OCI-LY7 (cell line): ENCODE results near the gene DENND1A. TPM values are rescaled to one million over a fixed set of nuclear protein-coding genes. Genes with fewer than 3 reads are reported as not detected.

Experiments used
- BruUV-seq: library from RNA; stranded (reverse); fragments of 400-500 nt; replicated peaks from 2 replicates; lab custom pipeline; 2021; lab: Mats Ljungman, UMichigan
- CTCF ChIA-PET: fragments of 300-600 bp; sonication (Branson Sonifier 250); formaldehyde crosslinking; loops from one replicate; lab custom pipeline; 2022; ENCODE audit warnings: antibody characterized with exemption; ENCODE audit not compliant: unreplicated experiment; lab: Charles Lee
- POLR2A ChIA-PET: fragments of 300-600 bp; sonication (Branson Sonifier 250); formaldehyde crosslinking; loops from one replicate; lab custom pipeline; 2022; ENCODE audit warnings: antibody characterized with exemption; lab: Charles Lee
- DNase-seq: peaks from one replicate; pipeline ENCODE4 v3.0.0-alpha.2; 2015; ENCODE audit warnings: low spot score
- H2AFZ ChIP-seq: fragments of 200-600 bp; sonication (generic), shearing (Covaris generic); 2 replicates; pipeline ENCODE4 v1.6.1; 2014; ENCODE audit warnings: mild to moderate bottlenecking, antibody characterized with exemption, low read length, moderate library complexity
- H3K27ac ChIP-seq: fragments of 200-600 bp; sonication (generic); 2 replicates; pipeline ENCODE4 v1.5.1; 2014; ENCODE audit warnings: mixed run types, low read depth, mild to moderate bottlenecking, moderate library complexity, low read length, inconsistent platforms; ENCODE audit not compliant: poor library complexity, severe bottlenecking
- H3K36me3 ChIP-seq: fragments of 200-600 bp; sonication (generic); 2 replicates; pipeline ENCODE4 v1.6.1; 2014; ENCODE audit warnings: mild to moderate bottlenecking, antibody characterized with exemption, low read length, moderate library complexity, mixed read lengths; ENCODE audit not compliant: insufficient read depth
- H3K4me1 ChIP-seq: fragments of 200-600 bp; sonication (generic); 2 replicates; pipeline ENCODE4 v1.5.1; 2014; ENCODE audit warnings: mild to moderate bottlenecking, low read length; ENCODE audit not compliant: insufficient read depth, poor library complexity, severe bottlenecking
- H3K4me2 ChIP-seq: fragments of 200-600 bp; sonication (generic); 2 replicates; pipeline ENCODE4 v1.6.1; 2014; ENCODE audit warnings: mild to moderate bottlenecking, low read length
- H3K4me3 ChIP-seq: fragments of 200-600 bp; sonication (generic); 2 replicates; pipeline ENCODE4 v1.5.1; 2014; ENCODE audit warnings: mild to moderate bottlenecking, low read depth, low read length; ENCODE audit not compliant: poor library complexity, severe bottlenecking
- H3K79me2 ChIP-seq: fragments of 200-600 bp; sonication (generic); 2 replicates; pipeline ENCODE4 v1.6.1; 2016; ENCODE audit warnings: low read depth, mild to moderate bottlenecking, low read length, moderate library complexity, mixed read lengths; ENCODE audit not compliant: insufficient read depth
- H3K9me2 ChIP-seq: fragments of 200-600 bp; sonication (generic); 2 replicates; pipeline ENCODE4 v1.6.1; 2016; ENCODE audit warnings: mild to moderate bottlenecking, low read length, mixed read lengths; ENCODE audit not compliant: insufficient read depth
- H3K9me3 ChIP-seq: fragments of 200-600 bp; sonication (generic); 2 replicates; pipeline ENCODE4 v1.6.1; 2014; ENCODE audit warnings: mild to moderate bottlenecking, mixed run types, low read length, mixed read lengths
- H4K20me1 ChIP-seq: fragments of 200-600 bp; sonication (generic); 2 replicates; pipeline ENCODE4 v1.6.1; 2014; ENCODE audit warnings: mild to moderate bottlenecking, antibody characterized with exemption, low read length, moderate library complexity, mixed read lengths; ENCODE audit not compliant: insufficient read depth
- CTCF ChIP-seq: fragments of 200-600 bp; sonication (generic); conservative IDR thresholded peaks from 2 replicates; pipeline ENCODE4 v1.5.1; 2014; ENCODE audit warnings: mild to moderate bottlenecking, antibody characterized with exemption, low read length, moderate library complexity, mixed read lengths
- EZH2phosphoT487 ChIP-seq: fragments of 200-600 bp; sonication (generic); IDR thresholded peaks from 2 replicates; pipeline ENCODE4 v1.6.1; 2018; ENCODE audit warnings: low read depth, borderline replicate concordance, mild to moderate bottlenecking, mixed run types, antibody characterized with exemption, low read length, moderate library complexity, mixed read lengths
- intact Hi-C: fragments of 100-400 bp; cut with micrococcal nuclease; formaldehyde crosslinking; loops from one replicate; pipeline ENCODE4 v1.10.0; 2022; ENCODE audit not compliant: unreplicated experiment
- total RNA-seq, 2 experiments: library from RNA; depleted of rRNA in 1 of 2; stranded (reverse); fragments of >200 nt in 1 of 2; shearing (Covaris generic) in 1 of 2; gene quantifications; 2 replicates each; pipeline ENCODE4 v1.2.3, GENCODE V29; 2014 to 2022

Gene DENND1A
- total RNA-seq, 2 experiments from 2014 or later = 17.9 to 36.3 TPM

GRCh38 chr9:123356851-123357742 lies 572.8 kb downstream of the DENND1A start:
- Histone ChIP-seq H3K36me3 (no peaks in the 10 kb centered on the region), H3K4me2 (no peak overlapping the region), H3K4me1 (peaks cover 29% of the 10 kb centered on the region), H3K79me2 (no peaks in the 10 kb centered on the region), H4K20me1 (no peaks in the 10 kb centered on the region), H3K27ac (no peak overlapping the region), H3K4me3 (no peak overlapping the region), H3K9me2 (no peaks in the 10 kb centered on the region), H2AFZ (no peak overlapping the region), H3K9me3 (no peaks in the 10 kb centered on the region)
- no TSS peak for BruUV-seq
- CTCF ChIA-PET = no interaction called here
- TF ChIP-seq CTCF = no peak
- no peak for TF ChIP-seq EZH2phosphoT487
- POLR2A ChIA-PET = no interaction called here
- intact Hi-C loops = no loop called here
- no peak for DNase-seq

GRCh38 chr9:123355761-123356431 lies 574.0 kb downstream of the DENND1A start, which contains the start of gene CRB2:
CRB2 (plus strand) TSS chr9:123356197; CDS start chr9:123356261, 64 bp downstream.
- ChIA-PET POLR2A (interaction anchor here (1.1 kb wide), 1 partner anchor 12 kb away, joined by 4 read pairs; no protein-coding TSS in a partner anchor), CTCF (interaction anchor here (1.4 kb wide), 1 partner anchor 32 kb away, joined by 3 read pairs; no protein-coding TSS in a partner anchor)
- Histone ChIP-seq H2AFZ (no peak within 1 kb of the TSS), H3K4me3 (no peak within 1 kb of the TSS), H3K9me3 (no peaks in the 10 kb centered on the region), H3K27ac (no peak within 1 kb of the TSS), H3K4me1 (peaks cover 29% of the 10 kb centered on the region), H3K36me3 (no peaks in the 10 kb centered on the region), H4K20me1 (no peaks in the 10 kb centered on the region), H3K79me2 (no peaks in the 10 kb centered on the region), H3K9me2 (no peaks in the 10 kb centered on the region), H3K4me2 (no peak within 1 kb of the TSS)
- no peak for DNase-seq
- TF ChIP-seq EZH2phosphoT487 (no peak), CTCF (no peak)
- intact Hi-C loops = no loop called here
- no TSS peak for BruUV-seq
